A549 (cell line): ENCODE results near the gene PCBP3.

ENCODE experiments used
- CTCF ChIP-seq: fragments of >200 bp; sonication (Bioruptor Twin); formaldehyde crosslinking; IDR thresholded peaks from 3 replicates; pipeline ENCODE4 v1.5.1; 2016
- EHMT2 ChIP-seq: fragments of 200-600 bp; sonication (generic); IDR thresholded peaks from 2 replicates; pipeline ENCODE4 v1.6.1; 2016; ENCODE audit warnings: antibody characterized with exemption, low read depth, mild to moderate bottlenecking, moderate library complexity
- JUN ChIP-seq, 2 experiments: fragments of >200 bp; sonication (Bioruptor Twin); formaldehyde crosslinking; IDR thresholded peaks; 2 replicates in 1 of 2; 3 replicates in 1 of 2; pipeline ENCODE4 v1.6.1; 2016 to 2017
- KDM5A ChIP-seq: fragments of 200-600 bp; sonication (generic); IDR thresholded peaks from 2 replicates; pipeline ENCODE4 v1.6.1; 2016; ENCODE audit warnings: antibody characterized with exemption, mild to moderate bottlenecking
- MYC ChIP-seq: IDR thresholded peaks from 2 replicates; pipeline ENCODE4 v1.6.1; 2012; ENCODE audit warnings: mild to moderate bottlenecking, inconsistent platforms, low read length, improper control_type of control experiment, borderline replicate concordance
- NR3C1 ChIP-seq: fragments of >200 bp; sonication (Bioruptor Twin); formaldehyde crosslinking; IDR thresholded peaks from 3 replicates; pipeline ENCODE4 v1.6.1; 2017
- POLR2A ChIP-seq: IDR thresholded peaks from 2 replicates; pipeline ENCODE4 v1.6.1; 2012; ENCODE audit warnings: mild to moderate bottlenecking, low read length
- SMC3 ChIP-seq: fragments of >200 bp; sonication (Bioruptor Twin); formaldehyde crosslinking; IDR thresholded peaks from 3 replicates; pipeline ENCODE4 v1.6.1; 2018; ENCODE audit warnings: inconsistent platforms
- SREBF2 ChIP-seq: fragments of 450-650 bp; IDR thresholded peaks from 2 replicates; pipeline ENCODE4 v1.6.1; 2014; ENCODE audit warnings: mild to moderate bottlenecking, moderate library complexity
- TF ChIP-seq, protein P1 (sequence below): IDR thresholded peaks from 2 replicates; pipeline ENCODE4 v1.6.1; 2012
- TF ChIP-seq, protein P2 (sequence below): fragments of 250-450 bp; sonication (Bioruptor Pico); IDR thresholded peaks from 2 replicates; pipeline ENCODE4 v1.5.0; 2021; ENCODE audit warnings: mild to moderate bottlenecking, moderate library complexity, borderline replicate concordance

DNA sequence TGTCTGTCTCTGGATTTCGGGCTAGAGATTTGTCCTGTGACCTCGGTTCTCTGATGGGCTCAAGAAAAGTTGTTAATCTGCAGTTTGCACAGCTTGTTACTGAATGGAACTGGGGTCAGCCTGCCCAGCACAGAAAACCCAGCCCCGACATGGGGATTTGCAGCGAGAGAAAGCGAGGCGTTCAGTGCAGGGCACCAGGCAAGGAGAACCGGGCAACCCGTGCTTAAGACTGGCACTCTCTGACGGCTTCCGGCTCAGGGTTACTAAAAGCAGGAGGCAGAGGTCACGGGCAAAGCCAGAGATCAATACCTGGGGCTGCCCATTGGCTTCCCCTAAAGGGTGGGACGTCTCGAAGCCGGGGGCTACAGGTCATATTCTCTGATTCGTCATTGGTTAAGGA is 308.2 kb downstream of the PCBP3 start:
- TF ChIP-seq KDM5A = no peak
- TF ChIP-seq, protein P1, sequence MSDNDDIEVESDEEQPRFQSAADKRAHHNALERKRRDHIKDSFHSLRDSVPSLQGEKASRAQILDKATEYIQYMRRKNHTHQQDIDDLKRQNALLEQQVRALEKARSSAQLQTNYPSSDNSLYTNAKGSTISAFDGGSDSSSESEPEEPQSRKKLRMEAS = no peak
- no peak for TF ChIP-seq NR3C1
- TF ChIP-seq SREBF2 = no peak
- TF ChIP-seq JUN (IDR thresholded peaks at IDR 0.05) = no peak
- no peak for TF ChIP-seq POLR2A
- no peak for TF ChIP-seq CTCF
- no peak for TF ChIP-seq SMC3
- TF ChIP-seq, protein P2, sequence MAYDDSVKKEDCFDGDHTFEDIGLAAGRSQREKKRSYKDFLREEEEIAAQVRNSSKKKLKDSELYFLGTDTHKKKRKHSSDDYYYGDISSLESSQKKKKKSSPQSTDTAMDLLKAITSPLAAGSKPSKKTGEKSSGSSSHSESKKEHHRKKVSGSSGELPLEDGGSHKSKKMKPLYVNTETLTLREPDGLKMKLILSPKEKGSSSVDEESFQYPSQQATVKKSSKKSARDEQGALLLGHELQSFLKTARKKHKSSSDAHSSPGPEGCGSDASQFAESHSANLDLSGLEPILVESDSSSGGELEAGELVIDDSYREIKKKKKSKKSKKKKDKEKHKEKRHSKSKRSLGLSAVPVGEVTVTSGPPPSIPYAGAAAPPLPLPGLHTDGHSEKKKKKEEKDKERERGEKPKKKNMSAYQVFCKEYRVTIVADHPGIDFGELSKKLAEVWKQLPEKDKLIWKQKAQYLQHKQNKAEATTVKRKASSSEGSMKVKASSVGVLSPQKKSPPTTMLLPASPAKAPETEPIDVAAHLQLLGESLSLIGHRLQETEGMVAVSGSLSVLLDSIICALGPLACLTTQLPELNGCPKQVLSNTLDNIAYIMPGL (CRISPR knock-in tag) = no peak
- TF ChIP-seq MYC = no peak
- no peak for TF ChIP-seq EHMT2
